Measurements from ENCODE around the gene PANX1. TPM values are rescaled to one million over a fixed set of nuclear protein-coding genes. Genes with fewer than 3 reads are reported as not detected.

The PANX1 gene
- total RNA-seq, 1 experiment from 2014 or later, result 37.5 TPM

- H3K9ac ChIP-seq (ENCODE audit: extremely low read depth, insufficient read length, low read length), result no peak overlapping the region
- Mint-ChIP-seq H3K9me3 (peaks cover 29 to 35% of the 10 kb centered on the region in 2 experiments), H3K27me3 (ENCODE audit: low read depth) (peaks cover 3% of the 10 kb centered on the region; the same call in 1 of the 2 replicates), H3K27ac (no peak overlapping the region), H3K36me3 (ENCODE audit: insufficient read depth in 1 of 3, low read depth in 3 of 3) (peaks cover 17 to 38% (median 20%) of the 10 kb centered on the region in 3 experiments), H3K4me3 (no peak overlapping the region), H3K4me1 (peaks cover 8 to 13% of the 10 kb centered on the region in 2 experiments)
- H3K18ac ChIP-seq (ENCODE audit: insufficient read length, low read depth, low read length), result no peak overlapping the region
- no peaks in the 10 kb centered on the region for H3K4me1 ChIP-seq (ENCODE audit: insufficient read depth, low read length)
- H3K27me3 ChIP-seq (ENCODE audit: insufficient read depth, low read length), result no peaks in the 10 kb centered on the region
- H4K20me1 ChIP-seq (ENCODE audit: control insufficient read depth, insufficient read depth, insufficient read length), result no peaks in the 10 kb centered on the region
- H3K79me2 ChIP-seq (ENCODE audit: insufficient read depth, low read length), result no peaks in the 10 kb centered on the region
- no peak overlapping the region for H2BK15ac ChIP-seq (ENCODE audit: low read depth, low read length)
- H2BK12ac ChIP-seq (ENCODE audit: insufficient read length, low read depth, low read length), result no peak overlapping the region
- H3K4me2 ChIP-seq (ENCODE audit: insufficient read depth, insufficient read length, low read length), result no peak overlapping the region
- H3K23ac ChIP-seq (ENCODE audit: insufficient read length, low read depth, low read length), result no peak overlapping the region
- H4K8ac ChIP-seq (replicated peaks; ENCODE audit: insufficient read length, low read depth, low read length), result no peak overlapping the region
- no peak overlapping the region for H3K56ac ChIP-seq (ENCODE audit: insufficient read length, low read depth, low read length)
- WGBS (ENCODE audit: extremely low coverage, insufficient read length, low lambda C conversion rate), result no CpG with 5 or more reads among the region's 1 CpG
- H2BK20ac ChIP-seq (ENCODE audit: low read depth, low read length, poor library complexity, severe bottlenecking), result no peak overlapping the region
- H2BK120ac ChIP-seq (ENCODE audit: low read depth, low read length, poor library complexity, severe bottlenecking), result no peak overlapping the region
- no peak for DNase-seq
- TF ChIP-seq CTCF (conservative IDR thresholded peaks at IDR 0.05), result no peak
- H4K91ac ChIP-seq (ENCODE audit: insufficient read length, low read depth, low read length), result no peak overlapping the region
- no peak overlapping the region for H3K14ac ChIP-seq (ENCODE audit: insufficient read depth, low read length)
- H3T11ph ChIP-seq (ENCODE audit: low read length), result no peak overlapping the region
- H3K79me1 ChIP-seq (ENCODE audit: insufficient read depth, low read depth, low read length, poor library complexity, severe bottlenecking), result no peaks in the 10 kb centered on the region
- H2AFZ ChIP-seq (ENCODE audit: low read length), result no peak overlapping the region
- no peak overlapping the region for H3K27ac ChIP-seq (ENCODE audit: insufficient read length, low read depth, low read length)
- H3K4ac ChIP-seq (ENCODE audit: low read depth, low read length), result no peak overlapping the region
- H3K9me3 ChIP-seq (ENCODE audit: control insufficient read depth, low read depth, low read length), result peaks cover 8% of the 10 kb centered on the region
- H2BK5ac ChIP-seq (ENCODE audit: insufficient read length, low read length), result no peak overlapping the region
- no peak overlapping the region for H4K5ac ChIP-seq (ENCODE audit: insufficient read length, low read depth, low read length)
- no peak overlapping the region for H2AK5ac ChIP-seq (ENCODE audit: insufficient read length, low read length)
- H3K23me2 ChIP-seq (ENCODE audit: insufficient read length, low read depth, low read length, poor library complexity, severe bottlenecking), result no peaks in the 10 kb centered on the region
These were observed 25.2 kb upstream of the PANX1 start for GRCh38 chr11:94103471-94103870.

All from H9 (cell line).